HS-27A (cell line): ENCODE measurements around the gene NSMCE1.

Experiments
- DNase-seq: peaks from one replicate; pipeline ENCODE4 v3.0.0-alpha.2; 2012; ENCODE audit warnings: low read depth, missing footprints

Gene NSMCE1

DNA sequence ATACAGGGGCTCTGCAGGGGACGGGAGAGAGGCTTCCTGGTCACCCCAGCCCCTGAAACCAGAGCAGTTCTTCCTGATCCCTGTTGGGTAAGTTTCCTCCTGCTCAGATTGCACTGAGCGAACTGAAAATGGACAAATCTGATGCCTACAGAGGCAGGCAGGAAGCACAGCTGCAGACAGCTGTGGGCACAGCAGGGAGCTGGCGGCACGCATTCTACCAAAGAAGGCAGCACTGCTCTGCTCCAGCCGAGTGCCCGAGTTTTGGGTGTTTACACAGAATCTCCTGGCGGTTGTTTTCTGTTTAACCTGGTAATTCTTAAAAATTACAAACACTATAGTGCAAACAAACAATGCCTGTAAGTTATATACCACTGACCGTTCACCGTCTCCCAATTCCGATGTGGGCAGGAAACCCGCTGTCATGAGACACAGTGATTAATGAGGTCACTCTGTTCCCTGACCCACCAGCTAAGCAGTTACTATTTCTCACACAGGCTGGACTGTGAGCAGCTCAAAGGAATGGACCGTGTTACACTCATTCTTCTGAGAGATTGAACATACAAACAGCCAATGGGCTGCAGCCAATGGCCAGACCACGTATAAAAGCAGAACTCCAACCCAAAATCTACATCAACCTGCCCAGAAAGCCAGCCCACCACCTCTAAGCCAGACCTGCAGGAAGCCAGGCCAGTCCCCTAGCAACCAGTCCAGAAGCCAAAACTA is 25.5 kb downstream of the NSMCE1 start:
- no peak for DNase-seq

DNA sequence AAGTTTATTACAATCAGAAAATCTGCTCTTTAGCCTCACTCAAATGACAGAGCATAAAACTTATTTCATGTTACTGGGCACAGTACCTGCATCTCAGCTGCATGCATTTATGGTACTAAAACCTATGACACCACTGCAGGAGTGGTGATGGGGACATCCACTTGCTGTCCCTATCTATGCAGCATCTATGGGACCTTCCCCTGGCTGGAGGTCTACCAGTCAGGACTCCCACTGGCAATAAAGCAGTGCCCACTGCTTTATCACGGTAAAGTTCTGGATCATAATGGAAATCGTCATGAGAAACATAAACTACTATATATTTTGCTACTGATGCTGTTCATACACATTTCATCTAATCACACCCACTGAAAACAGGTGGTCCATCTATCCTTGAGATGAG is 26.2 kb downstream of the NSMCE1 start:
- no peak for DNase-seq

DNA sequence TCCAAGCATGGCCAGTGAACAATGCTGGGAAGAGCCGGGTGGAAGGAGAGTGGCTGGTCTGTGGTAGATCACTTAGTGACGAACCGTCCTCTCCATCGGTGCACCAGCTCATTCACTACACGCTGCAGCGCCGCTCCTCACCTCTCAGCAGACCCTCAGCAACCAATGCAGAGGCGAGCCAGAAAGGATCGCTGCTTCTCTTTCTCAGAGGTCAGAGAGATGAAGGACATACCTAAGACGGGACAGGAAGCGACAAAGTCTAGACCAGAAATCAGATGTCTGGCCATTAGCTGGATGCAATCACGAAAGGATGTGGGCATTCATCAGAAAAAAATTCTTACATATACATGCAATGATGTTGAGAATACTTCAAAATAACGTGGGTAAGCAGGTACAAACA is 26.9 kb downstream of the NSMCE1 start:
- DNase-seq: no peak

DNA sequence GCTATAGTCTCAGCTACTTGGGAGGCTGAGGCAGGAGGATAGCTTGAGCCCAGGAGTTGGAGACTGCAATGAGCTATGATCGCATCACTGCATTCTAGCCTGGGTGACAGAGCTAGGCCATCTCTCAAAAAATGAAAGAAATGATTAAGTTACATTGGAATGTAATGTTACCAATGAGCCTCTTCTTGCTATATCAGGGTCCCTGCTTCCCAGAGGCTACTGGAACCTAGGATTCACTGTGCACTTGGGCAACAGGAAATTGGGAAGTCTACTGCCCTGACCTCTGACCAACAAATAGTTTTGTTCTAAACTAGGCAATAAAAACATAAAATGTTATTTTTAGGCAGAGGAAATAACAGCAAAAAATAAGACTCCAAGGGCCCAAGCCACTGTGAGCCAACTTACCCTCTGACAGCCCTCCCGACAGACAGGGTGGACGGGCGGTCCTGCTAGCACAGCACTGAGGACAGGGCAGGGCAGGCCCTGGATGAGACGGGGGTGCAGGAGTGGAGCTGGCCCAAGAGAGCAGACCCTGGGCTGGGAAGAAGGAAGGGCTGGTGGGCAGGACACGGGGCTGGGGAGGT is 27.5 kb downstream of the NSMCE1 start:
- DNase-seq: no peak

DNA sequence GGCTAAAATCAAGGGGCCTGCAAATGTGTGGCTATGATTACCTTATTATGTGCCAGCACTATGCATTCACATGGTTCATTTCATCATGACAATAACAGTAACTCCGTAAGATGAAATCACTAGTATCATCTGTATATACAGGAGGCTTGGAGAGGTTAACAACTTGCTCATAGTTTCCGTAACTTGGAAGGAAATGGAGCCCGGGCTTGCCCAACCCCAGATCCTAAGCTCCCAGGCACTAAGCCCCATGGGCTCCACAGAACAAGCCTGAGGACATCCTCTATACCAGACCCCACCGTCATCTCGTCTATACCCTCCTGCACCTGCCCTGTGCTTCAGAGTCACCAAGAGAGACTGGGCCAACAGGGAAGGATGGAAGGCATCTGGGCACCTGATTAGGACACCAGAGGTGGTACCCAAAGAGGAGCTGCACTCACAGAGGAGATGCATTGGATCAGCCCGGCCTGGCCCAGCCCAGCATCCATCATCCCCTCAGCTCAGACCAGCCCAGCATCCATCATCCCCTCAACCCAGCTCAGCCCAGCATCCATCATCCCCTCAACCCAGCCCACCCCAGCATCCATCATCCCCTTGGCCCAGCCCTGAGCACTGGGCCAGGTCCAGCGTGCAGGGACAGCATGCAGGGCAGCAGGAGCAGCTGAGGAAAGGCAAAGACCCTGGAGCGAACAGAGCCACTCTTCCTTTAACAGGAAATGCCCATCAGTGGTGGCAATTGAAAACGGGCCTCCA is 28.5 kb downstream of the NSMCE1 start:
- DNase-seq: no peak

DNA sequence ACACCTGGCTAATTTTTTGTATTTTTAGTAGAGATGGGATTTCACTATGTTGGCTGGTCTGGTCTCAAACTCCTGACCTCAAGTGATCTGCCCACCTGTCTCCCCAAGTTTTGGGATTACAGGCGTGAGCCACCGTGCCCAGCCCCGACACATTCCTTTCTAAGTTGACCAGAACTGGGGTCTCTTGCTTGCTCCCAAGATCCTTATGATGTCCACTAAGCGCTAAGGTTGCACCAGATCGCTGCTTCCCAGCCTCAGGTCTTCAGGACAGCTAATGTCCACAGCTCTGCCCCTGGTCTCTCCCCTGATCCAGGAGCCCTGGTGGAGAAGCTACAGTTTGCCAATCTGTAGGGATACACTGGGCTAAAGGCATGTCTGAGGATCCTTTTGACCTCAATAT is 29.5 kb downstream of the NSMCE1 start:
- no peak for DNase-seq

DNA sequence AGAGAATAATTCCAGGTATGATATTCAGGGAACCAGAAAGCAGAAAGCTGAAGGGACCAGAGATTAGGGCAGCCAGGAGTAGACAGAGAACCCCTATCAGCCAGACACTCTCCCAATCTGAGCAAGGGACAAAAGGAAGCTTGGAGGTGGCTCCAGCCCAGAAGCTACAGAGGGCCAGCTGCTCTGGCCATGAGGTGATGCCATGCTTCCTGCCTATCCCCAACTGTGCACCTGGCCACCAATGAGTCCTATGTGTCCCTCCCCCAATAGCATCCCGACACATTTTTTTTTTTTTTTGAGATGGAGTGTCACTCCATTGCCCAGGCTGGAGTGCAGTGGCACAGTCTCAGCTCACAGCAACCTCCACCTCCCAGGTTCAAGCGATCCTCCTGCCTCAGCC is 30.0 kb downstream of the NSMCE1 start:
- no peak for DNase-seq

DNA sequence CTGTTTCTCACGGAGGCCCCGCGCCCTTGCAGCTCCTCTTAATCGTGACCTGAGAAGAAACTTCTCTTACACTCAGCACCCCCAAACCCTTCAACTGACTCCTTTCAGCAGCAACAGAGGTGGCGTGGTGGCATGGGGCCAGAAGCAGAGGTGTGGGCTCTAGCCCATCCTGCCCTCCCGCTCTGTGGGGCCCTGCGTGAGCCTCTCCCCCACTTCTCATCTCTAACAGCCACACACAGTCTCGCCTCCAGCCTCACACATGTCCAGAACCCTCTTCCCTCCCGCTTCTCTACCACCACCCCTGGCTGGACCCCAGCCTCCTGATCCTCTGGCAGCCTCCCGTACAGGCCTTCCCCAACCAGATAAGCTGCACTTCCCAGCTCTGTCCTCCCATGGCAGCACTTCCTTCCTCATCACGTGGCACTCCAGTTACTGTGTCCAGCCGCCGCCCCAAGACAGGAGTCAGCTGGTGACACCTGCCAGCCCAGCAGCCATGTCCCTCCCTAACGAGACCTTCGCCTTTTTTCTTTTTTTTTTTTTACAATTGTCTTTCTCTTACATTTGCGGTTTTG is 30.5 kb downstream of the NSMCE1 start:
- no peak for DNase-seq

DNA sequence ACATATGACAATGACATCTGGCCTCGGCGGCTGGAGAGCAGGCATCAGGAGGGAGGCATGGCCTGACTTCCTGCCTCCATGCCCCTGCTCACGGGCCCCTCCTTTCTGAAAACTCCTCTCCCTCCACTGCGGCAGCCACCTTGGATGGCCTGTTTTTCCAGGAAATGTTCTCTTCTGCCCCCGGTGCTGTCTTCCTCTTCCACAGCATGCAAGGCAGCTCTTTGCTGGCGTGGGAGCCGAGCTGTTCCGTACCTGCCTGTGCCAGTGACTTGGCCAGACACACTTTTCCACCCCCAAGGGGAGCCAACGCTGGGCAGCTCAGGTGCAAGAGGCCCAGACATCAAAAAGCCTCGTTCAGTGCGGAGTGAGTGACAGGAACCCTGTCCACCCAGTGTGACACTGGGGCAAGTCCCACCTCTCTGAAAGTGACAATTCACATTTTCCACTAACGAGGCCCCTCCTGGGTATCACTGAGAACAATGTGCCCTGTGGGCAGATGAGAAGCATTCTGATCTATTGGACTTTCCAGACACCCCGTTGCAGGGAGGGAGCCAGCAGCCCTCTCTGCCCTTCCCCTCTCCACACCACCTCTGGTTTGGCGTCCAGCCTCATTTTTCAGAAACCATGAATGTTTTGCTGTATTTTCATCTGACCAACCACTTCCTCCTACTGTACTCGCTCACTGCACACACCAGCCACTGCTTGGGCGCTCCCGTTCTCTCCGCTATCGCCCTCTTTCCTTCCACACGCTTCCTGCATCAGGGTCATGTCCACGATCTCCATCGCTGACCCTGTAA is 31.2 kb downstream of the NSMCE1 start:
- DNase-seq: no peak

DNA sequence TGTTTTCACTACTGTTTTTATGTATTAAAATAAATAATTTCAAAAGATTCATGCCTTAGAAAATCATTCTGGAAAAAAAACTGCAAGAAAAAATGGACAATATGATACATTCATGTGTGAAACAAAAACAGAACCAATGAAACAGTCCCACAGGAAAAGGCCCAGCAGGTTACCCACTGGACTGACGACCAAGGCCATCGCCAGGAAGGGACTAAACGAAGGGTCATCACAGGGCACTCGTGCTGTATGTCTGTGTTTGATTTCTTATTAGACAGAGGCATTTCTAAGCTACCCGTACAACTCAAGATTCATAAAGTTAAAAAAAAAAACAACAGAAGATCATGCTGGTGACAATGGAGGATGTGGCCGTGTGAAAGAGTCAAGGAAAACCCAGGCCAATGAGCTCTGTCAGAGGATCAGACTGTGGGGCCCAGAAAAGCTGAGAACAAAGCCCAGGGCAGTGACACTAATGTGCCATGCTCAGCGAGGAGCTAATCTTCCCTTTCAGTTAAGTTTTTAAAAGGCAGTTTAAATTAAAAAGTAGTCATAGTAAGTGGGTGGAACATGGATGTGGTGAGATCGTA is 31.8 kb downstream of the NSMCE1 start:
- DNase-seq: no peak

DNA sequence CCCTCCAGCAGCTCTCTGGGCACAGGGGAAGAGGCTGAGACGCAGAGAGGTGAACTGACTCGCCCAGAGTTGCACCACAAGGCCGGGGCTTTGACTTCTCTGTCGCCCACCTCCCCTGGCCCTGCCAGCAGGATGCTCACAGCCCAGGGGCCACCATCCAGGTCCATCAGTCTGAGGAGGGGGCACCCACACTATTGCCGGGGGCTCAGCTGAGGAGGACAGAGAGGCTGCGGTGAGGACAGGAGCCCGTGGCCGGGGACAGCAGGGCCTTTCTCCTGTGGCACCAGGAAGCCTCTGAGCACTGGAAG is 32.7 kb downstream of the NSMCE1 start:
- no peak for DNase-seq

DNA sequence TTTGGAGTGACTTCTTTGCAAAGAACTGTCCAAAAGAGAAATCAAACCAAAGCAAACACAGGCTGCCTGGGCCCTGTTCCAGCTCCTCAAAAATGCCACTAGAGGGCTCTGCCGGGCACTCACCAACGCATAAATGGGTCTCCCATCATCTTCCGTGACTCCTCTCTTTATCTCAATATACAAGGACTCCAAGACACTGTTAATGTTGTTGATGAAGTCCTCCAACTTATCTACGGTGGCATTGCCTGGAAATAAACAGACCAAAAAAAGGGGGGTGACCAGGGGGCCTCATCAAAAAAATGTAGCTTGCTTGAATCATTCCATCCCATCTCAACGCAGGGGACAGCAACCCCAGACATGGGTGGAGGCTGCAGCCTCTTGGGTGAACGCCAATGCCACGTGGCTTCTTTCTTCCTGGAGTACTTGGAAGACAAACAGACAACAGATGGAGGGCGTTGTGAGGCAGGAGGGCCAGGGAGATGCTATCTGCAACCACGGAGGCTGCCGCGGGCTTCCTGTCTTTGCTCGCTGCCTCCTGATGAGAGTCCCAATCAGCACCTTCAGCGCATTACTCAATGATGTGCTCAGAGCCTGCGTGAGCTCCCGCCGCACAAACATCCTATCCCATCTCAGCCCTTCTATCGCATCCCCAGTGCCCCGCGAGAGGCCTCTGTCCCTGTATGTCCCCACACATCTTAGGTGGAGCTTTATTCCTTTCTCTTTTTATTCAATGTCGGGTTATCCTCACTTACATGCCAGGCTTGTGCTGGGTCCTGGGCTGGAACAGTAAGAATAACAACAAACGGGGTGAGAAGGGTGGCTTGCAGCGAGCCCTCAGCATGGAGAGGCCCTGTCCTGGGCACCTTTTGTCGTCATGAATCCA is 33.3 kb downstream of the NSMCE1 start:
- no peak for DNase-seq

DNA sequence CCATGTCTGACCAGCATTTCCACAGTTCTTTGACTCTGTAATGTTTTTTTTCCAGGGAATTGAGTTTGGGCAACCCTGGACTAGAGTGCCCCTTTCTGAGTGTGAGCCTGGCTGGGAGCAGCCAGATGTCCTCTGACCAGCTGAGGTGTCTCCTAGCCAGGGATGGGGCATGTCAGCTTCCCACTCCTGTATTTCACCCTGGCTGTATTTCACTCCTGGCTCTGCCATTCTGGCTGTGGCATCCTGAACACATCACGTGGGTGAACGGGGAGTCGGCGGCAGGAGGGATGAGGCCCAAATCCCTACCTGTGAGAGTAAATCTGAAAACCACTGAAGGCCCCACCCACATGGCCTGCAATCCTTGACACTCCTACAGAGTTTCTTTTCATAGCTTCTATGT is 34.0 kb downstream of the NSMCE1 start:
- no peak for DNase-seq

DNA sequence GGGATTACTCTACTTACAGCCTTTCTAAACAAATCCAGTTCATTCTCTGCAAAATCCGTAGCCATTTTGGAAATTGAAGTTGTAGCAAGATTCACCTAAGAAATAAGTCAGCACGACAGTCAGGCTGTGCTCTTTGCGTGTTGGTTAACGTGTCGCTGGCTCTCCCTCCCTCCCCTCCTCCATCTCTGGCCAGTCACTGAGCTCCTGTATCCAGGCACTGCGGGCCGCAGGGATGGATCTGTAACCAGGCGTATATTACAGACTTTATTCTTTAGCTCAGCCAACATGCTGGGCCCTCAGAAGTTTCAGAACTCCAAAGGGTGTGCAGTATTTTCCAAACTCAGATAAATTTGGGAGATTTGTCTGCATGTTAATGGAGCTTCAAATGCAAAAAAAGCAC is 34.4 kb downstream of the NSMCE1 start:
- DNase-seq: no peak

DNA sequence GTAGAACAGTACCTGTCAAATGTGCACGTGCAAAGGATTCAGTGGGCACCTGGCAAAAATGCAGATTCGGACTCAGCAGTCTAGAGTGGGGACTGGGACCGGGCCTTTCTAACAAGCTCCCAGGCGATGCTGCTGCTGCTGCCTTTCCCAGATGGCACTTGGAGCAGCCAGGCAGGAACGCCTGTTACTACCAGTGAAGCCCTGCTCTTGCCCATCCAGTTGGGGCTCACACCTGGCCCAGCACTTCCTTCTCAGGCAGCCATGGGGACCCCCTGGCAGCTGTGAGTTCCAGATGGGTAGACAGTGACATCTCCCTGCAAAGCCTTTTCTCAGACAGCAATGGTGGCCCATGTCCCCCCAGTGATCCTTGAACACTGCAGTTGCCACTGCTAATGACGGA is 34.8 kb downstream of the NSMCE1 start:
- no peak for DNase-seq

DNA sequence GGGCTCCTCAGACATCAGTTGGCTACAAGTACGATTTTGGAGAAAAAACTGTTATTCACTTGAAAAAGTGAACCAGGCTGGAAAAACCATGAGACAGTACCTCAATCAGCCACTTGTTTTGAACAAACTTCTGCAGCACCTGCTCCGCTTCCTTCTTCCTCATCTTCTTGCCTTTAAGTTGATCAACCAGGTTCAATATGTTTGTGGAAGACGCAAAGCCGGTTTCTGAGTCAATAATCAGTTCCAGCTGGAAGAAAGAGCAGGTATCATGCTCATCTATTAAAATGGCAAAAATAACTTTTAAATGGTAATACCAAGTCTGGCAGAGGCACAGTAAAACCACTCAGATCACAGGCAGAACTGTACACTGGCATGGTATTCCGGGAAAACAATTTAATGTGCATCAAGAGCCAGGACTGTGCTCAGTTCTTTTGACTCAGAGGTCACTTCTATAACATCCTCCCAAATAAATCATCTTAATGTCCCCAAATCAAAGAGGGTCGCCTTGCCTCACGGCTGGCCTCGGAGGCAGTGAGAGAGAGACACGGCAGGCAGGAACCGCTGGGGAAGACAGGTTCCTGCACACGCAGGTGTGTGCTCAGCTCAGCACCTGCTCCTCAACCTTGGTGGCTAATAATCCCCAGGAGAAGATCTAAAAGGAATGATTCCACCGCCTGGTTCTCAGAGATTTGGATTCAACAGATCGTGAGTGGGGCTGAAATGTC is 35.5 kb downstream of the NSMCE1 start:
- no peak for DNase-seq

DNA sequence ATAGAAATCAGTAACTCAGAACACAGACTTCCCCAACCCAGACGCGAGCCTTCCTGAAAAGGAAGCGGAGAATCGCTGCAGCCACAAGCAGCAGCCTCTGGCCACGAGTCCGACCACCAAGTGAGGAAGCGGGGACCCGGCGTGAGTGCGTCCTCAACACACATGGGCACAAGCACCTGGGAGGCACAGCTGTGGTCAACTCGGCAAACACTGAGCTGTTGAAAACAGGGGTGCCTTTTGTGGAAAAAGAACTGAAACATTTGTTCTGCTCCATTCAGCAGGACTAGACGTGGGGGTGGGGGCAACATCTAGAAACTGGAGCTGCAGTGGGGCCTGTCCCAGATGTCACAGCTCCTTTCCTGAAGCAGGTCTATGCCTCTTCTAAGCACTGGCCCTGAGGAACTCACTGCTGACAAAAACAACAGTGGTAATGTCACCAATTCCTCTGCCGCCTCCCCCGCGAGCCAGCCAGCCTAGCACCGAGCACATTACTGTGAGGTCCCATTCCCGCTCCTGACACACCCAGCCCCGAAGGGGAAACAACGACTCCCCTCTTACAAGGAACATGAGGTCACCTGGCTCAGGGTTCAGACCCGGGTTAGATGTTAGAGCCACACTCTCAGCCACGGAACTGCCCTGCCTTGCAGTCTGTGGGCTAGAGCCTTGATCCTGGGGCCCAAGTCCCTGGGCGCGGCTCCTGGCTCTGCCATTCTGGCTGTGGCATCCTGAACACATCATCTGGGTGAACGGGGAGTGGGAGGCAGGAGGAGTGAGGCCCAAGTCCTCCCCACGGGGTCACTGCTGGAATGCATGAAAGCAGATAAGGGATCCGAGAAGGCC is 36.3 kb downstream of the NSMCE1 start:
- DNase-seq: no peak

DNA sequence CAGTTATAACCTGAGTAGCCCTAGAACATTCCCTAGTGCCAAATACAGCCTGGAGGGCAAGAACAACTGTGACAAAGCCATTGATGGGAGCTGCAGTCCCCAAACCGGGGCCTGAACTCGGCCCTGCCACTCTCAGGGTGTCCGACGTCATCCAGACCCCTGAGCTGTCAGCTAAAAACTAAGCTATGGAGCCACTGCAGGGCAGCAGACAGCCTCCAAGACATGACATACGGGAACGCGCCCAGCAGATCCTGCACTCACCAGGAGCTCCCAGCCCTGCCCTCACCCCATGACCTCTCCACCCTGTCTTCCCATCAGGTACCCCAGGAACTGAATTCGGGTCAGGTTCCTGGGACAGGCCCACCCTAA is 36.9 kb downstream of the NSMCE1 start:
- no peak for DNase-seq

DNA sequence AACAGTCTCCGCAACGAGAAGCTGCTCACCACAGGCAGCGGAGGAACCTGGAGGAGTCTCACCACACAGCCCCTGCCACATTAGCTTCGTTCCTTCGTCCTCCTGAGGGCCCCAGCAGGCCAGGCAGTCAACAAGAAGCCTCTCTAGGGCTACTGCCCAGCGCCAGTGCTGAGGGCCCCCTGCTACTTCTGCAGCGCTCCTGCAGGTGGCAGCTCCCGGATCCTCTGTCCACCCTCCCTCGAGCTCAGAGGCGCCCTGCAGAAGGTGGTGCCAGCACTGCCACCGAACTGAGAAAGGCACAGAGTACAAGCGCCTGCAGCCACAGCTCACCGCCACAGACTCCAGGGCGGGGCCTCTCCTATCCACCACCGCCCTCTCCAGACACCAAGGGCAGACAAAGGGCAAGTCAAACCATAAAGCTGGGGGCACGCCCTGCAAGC is 38.0 kb downstream of the NSMCE1 start:
- no peak for DNase-seq
